ENCODE results near the gene DLGAP3.
"Not testable (repeated sequence)": the region's sequence is repeated elsewhere in the genome, so short reads cannot be mapped to it uniquely, and the experiment has no call there.

The DLGAP3 gene

GRCh38 chr1:34842073-34842472, 87.4 kb downstream of the DLGAP3 start:
- DNase-seq (ENCODE audit: low read depth, low spot score), result no peak

GRCh38 chr1:34840426-34840825, 89.0 kb downstream of the DLGAP3 start:
- no peak for DNase-seq (ENCODE audit: low read depth, low spot score)

DNA sequence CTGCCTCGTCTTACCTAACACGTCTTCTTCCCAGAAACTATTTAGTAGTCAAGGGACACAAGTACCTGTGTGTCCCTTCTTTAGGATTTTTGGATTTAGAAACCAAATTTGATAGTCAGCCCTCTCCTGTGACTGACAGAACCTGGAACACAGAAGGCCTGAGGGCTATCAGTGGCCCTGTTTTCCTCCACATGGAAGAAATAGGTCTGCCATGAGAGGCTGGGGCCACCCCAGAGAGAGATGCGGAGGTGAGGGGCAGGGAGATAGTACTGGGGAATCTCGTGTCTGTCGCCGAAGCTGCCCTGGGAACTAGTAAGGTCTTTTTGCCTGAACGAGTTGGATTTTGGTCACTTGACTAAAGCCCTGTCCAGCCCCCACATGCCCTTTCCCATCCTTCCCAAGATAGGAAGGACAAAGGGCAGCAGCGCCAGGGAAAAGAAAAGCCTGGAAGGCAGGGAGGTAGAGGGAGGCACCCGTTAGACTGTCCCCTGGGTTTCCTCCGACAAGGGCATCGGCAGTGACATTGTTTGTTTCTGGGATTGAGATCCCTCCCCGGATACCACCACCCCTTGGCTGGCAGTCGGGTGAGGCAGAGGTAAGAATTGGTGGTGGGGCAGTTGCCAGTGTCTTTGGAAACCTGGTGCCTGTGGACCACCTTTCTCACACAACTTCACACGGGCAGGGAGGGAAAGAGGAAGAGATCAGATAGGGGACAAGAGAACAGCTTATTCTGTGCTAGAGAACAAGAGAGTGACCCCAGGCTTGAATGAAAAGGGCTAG, 89.7 kb downstream of the DLGAP3 start:
- DNase-seq (ENCODE audit: low read depth, low spot score), result no peak

DNA sequence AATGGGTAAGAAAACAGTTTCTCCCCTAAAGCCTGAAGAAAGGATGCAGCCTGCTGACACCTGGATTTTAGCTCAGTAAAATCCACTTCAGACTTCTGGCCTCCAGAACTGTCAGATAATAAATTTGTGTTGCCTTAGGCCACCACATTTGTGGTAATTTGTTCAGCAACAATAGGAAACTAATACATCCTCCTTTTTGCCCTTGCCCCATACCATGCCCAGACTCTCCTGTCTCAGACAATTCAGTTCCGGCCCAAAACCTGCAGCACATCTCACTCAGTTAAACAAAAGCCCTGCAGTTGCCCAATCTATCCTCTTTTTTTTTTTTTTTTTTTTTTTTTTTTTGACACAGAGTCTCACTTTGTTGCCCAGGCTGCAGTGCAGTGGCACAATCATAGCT, 95.7 kb downstream of the DLGAP3 start:
- DNase-seq (ENCODE audit: low read depth, low spot score), result no peak

DNA sequence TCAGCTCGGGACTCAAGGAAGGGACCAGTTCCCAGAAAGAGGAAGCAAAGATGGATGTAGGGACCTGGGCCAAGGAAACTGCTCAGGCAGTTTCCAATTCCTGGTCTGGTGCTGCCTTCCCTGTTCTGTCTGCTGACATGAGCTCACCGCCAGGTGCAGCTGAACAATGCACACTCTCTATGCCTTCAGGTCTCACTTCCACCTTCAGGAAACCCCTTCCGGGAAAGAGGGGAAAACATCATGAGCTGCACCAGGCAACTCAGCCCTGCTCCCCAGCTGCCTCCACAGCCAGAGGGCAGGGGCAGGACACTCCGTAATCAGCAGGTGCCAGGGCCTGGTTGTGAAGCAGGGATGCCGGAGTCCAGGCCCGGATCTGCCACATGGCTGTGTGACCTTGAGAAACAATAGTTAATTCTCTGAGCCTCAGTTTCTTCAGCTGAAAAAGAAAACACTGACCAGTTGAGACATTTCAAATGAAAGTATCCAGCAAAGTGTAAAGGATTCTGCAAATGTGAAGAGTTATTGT, 97.7 kb downstream of the DLGAP3 start:
- DNase-seq (ENCODE audit: low read depth, low spot score), result no peak

DNA sequence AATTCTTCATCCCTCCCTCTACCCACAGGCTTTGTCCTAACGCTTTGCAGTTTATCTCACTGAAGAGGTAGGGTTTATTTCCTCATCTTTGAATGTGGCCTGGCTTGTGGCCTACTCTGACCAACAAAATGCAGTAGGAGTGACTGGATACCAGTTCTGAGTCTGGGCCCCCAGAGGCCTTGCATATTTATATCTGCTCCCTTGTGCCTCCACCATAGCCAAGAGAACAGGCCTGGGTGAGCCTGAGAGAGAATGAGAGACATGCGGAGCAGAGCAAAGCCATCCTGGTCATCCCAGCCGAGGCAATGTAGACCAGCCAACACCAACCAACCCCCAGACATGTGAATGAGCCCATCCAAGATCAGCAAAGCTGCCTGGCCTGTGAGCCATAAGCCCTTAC, 100.2 kb downstream of the DLGAP3 start:
- no peak for DNase-seq (ENCODE audit: low read depth, low spot score)

GRCh38 chr1:34828611-34829010, 100.8 kb downstream of the DLGAP3 start:
- DNase-seq (ENCODE audit: low read depth, low spot score), result no peak

DNA sequence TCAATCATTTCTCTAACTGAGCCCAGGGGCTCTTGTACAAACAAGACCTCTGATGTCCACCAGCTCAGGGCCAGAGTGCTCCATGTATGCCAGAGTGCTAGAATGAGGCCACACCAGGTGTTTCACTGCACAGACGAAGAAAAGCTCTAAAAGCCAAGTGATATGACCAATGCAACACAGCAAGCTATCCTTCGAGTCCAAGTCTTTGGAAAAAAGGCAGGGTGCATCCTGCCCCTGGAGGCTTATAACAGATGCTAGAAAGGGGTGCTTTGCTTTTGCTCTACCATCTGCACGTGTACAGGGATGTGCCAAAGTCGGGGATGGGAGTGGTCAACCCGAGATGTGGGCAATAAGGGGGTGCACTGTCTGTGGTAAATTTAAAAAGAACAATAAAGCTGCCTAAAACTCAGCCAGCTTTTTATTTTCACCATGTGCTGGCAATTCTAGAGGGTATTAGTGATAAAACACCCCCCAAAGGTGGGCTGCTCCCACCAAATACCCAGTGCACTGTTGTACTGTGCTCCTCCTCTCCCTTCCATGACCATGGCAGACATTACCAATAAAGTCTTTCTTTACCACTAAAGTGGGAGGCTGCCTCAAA, 102.0 kb downstream of the DLGAP3 start:
- DNase-seq (ENCODE audit: low read depth, low spot score), result no peak

GRCh38 chr1:34825455-34826091, 103.9 kb downstream of the DLGAP3 start:
- DNase-seq (ENCODE audit: low read depth, low spot score), result no peak

GRCh38 chr1:34824817-34825454, 104.5 kb downstream of the DLGAP3 start:
- no peak for DNase-seq (ENCODE audit: low read depth, low spot score)

DNA sequence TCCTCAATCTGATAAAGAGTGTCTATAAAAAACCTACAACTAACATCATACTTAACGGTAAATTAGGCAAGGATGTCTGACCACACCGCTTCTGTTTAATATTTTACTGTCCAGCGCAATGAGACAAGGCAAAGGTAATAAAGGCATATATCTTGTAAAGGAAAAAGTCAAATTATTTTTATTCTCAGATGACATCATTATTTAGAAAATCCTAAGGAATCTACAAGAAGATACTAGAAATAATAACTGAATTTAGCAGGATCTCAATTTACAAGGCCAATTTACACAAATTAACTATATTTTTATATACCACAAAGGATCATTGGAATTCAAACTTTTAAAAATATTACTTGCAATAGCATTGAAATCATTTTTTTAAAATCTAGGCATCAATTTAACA, 107.2 kb downstream of the DLGAP3 start:
- DNase-seq (ENCODE audit: low read depth, low spot score), result no peak

DNA sequence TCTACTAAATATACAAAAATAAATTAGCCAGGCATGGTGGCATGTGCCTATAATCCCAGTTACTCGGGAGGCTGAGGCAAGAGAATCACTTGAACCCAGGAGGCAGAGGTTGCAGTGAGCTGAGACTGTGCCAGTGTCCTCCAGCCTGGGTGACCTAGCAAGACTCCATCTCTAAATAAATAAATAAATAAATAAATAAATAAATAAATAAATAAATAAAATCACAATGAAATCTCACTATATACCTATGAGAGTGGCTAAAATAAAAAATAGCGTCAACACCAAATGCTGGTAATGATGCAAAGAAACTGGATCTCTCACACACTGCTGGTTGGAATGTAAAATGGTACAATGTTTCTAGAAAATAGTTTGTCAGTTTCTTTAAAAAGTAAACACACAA, 110.6 kb downstream of the DLGAP3 start:
- DNase-seq (ENCODE audit: low read depth, low spot score), result not testable (repeated sequence)

- DNase-seq (ENCODE audit: low read depth, low spot score), result no peak
These were observed 112.7 kb downstream of the DLGAP3 start for GRCh38 chr1:34816778-34817177.

GRCh38 chr1:34816332-34816731, 113.1 kb downstream of the DLGAP3 start:
- DNase-seq (ENCODE audit: low read depth, low spot score), result no peak
